ENCODE data around the gene ANKS3.
A peak's percentile ranks its signal among the peaks of the same experiment; 100 is the strongest.

The ANKS3 gene, protein sequence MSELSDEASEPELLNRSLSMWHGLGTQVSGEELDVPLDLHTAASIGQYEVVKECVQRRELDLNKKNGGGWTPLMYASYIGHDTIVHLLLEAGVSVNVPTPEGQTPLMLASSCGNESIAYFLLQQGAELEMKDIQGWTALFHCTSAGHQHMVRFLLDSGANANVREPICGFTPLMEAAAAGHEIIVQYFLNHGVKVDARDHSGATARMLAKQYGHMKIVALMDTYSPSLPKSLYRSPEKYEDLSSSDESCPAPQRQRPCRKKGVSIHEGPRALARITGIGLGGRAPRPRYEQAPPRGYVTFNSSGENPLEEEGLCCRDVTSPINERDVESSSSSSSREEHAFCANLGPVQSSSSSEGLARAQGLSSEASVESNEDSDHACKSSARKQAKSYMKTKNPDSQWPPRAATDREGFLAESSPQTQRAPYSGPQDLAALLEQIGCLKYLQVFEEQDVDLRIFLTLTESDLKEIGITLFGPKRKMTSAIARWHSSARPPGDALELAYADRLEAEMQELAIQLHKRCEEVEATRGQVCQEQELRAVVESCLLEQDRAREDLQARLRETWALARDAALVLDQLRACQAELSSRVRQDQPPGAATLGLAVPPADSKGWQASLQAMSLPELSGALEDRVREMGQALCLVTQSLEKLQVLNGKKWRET

DNA sequence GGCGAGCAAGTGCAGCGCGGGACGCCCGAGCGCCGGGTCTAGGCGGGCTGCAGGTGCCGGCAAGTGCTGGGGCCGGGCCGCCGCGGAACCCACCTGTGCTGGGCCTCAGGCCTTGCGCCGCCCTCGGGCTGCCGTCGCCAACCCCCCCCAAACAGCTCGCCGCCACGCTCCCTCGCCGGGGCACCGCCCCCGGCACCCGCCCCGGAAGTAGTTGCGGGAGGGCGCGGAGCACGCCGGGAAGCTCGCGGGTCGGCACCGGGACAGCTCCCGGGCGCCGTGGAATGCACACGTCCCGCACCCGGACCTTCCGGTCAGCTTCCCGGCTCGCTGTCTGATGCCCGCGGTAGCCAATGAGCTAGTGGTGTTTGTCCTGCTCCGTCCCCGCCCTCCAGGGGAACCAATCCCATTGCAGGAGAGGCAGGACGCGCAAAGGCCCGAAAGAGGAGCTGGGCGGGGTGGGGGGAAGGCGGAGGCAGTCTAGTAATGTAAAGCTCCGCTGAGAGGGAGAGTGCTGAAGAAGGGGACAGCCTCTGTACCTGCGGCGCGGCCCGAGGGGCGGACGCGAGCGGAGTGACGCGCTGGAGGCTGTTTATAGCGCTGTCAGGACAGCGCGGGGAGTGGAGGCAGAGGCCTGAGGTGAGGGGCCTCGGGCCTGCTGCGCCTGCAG is at the start of gene ANKS3, which contains the start of gene DNAAF8:
Gene ANKS3 (minus strand): TSS at position 209 of the 667 bp plus-strand sequence. CDS start 4,122 bp downstream, outside the sequence.
Gene DNAAF8 (plus strand): TSS at position 475 of the 667 bp plus-strand sequence. CDS start 1,978 bp downstream, outside the sequence.
- Mint-ChIP-seq H3K4me3 (peak within 1 kb of the TSS; percentile 92), H3K4me1 (peaks cover 19% of the 10 kb centered on the region), H3K27ac (ENCODE audit: low read depth) (peak within 1 kb of the TSS; percentile 63), H3K9me3 (no peaks in the 10 kb centered on the region), H3K36me3 (ENCODE audit: insufficient read depth) (peaks cover 9% of the 10 kb centered on the region), H3K27me3 (no peaks in the 10 kb centered on the region)
- DNase-seq (ENCODE audit: low spot score in 2 of 2): peak; percentile 60 to 63
- ATAC-seq (replicated peaks; ENCODE audit: extremely low read depth, poor library complexity, severe bottlenecking): peak; percentile 80

DNA sequence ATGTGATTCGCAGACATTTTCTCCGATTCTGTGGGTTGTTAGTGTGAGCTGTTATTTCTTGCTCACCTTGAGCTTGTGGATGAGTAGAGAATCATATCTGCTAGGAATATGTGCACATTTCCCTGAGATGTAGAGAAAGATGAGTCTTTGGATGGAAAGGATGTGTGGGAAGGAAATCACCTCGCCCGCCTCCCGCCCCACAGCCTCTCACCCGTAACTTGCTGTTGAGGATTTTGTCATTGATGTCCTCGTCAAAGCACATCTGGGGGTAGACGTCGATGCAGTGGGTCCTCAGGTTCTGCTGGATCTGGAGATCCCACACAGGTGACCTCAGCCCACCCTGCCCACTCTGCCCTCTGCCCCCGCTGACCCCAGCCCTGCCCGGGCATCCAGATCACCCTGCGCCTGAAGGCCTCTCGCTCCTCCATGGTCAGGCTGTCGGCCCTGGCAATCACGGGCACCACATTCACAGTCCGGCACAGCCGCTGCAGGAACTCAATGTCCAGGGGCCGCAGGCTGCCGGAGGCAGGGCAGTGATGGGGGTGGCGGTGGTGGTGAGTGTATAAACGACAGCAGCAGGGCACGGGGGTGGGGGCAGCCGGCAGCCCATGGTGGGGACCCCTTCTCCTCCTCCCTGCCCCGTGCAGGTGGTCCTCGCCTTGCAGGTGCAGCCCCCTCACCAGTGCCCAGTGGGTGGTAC is 49.3 kb upstream of the ANKS3 start:
- DNase-seq (ENCODE audit: low spot score in 2 of 2) (no peak), ATAC-seq (replicated peaks; ENCODE audit: extremely low read depth, poor library complexity, severe bottlenecking) (no peak)
- Mint-ChIP-seq H3K4me1 (no peaks in the 10 kb centered on the region), H3K27ac (ENCODE audit: low read depth) (no peak overlapping the region), H3K4me3 (no peak overlapping the region), H3K27me3 (no peaks in the 10 kb centered on the region), H3K36me3 (ENCODE audit: insufficient read depth) (no peaks in the 10 kb centered on the region), H3K9me3 (no peaks in the 10 kb centered on the region)

- Mint-ChIP-seq H3K4me1 (no peaks in the 10 kb centered on the region), H3K9me3 (no peaks in the 10 kb centered on the region), H3K4me3 (no peak overlapping the region), H3K27ac (ENCODE audit: low read depth) (no peak overlapping the region), H3K36me3 (ENCODE audit: insufficient read depth) (no peaks in the 10 kb centered on the region), H3K27me3 (no peaks in the 10 kb centered on the region)
- DNase-seq (ENCODE audit: low spot score in 2 of 2) (no peak), ATAC-seq (replicated peaks; ENCODE audit: extremely low read depth, poor library complexity, severe bottlenecking) (no peak)
Measured at GRCh38 chr16:4780235-4780634, 46.2 kb upstream of the ANKS3 start.

DNA sequence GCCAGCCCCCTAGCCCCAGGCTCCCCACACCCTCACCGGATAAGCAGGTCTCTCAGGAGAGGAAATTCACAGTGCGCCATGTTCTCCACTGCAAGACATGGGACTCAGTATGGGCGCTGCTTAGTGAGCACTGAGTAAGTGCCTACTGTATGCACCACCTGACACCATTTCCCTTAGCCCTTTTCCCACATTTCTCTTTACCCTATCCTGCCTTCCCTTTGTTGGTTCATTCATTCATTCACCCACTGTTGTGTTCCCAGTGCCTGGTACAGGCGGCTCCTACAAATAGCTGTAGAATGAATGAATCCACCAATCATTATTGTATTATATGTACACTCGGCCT is 44.0 kb upstream of the ANKS3 start:
- no peaks in the 10 kb centered on the region for H3K9me3 Mint-ChIP-seq
- no peaks in the 10 kb centered on the region for H3K36me3 Mint-ChIP-seq (ENCODE audit: insufficient read depth)
- no peaks in the 10 kb centered on the region for H3K27me3 Mint-ChIP-seq
- ATAC-seq (replicated peaks; ENCODE audit: extremely low read depth, poor library complexity, severe bottlenecking) (no peak), DNase-seq (ENCODE audit: low spot score in 2 of 2) (no peak)
- H3K4me3 Mint-ChIP-seq: no peak overlapping the region
- no peak overlapping the region for H3K27ac Mint-ChIP-seq (ENCODE audit: low read depth)
- H3K4me1 Mint-ChIP-seq: no peaks in the 10 kb centered on the region

GRCh38 chr16:4777339-4778049 is 43.4 kb upstream of the ANKS3 start:
- ATAC-seq (replicated peaks; ENCODE audit: extremely low read depth, poor library complexity, severe bottlenecking) (no peak), DNase-seq (ENCODE audit: low spot score in 2 of 2) (no peak)
- Mint-ChIP-seq H3K4me1 (no peaks in the 10 kb centered on the region), H3K9me3 (no peaks in the 10 kb centered on the region), H3K27ac (ENCODE audit: low read depth) (no peak overlapping the region), H3K4me3 (no peak overlapping the region), H3K27me3 (no peaks in the 10 kb centered on the region), H3K36me3 (ENCODE audit: insufficient read depth) (no peaks in the 10 kb centered on the region)

GRCh38 chr16:4776141-4776705 is 42.2 kb upstream of the ANKS3 start:
- H3K27ac Mint-ChIP-seq (ENCODE audit: low read depth): peak overlapping the region; percentile 74

GRCh38 chr16:4775005-4775404 is 40.9 kb upstream of the ANKS3 start:
- Mint-ChIP-seq H3K27me3 (no peaks in the 10 kb centered on the region), H3K36me3 (ENCODE audit: insufficient read depth) (no peaks in the 10 kb centered on the region), H3K9me3 (no peaks in the 10 kb centered on the region), H3K27ac (ENCODE audit: low read depth) (no peak overlapping the region), H3K4me1 (no peaks in the 10 kb centered on the region), H3K4me3 (no peak overlapping the region)
- no peak for ATAC-seq (replicated peaks; ENCODE audit: extremely low read depth, poor library complexity, severe bottlenecking)
- DNase-seq (ENCODE audit: low spot score in 2 of 2): no peak

More at GRCh38 chr16:4776141-4776705, 42.2 kb upstream of the ANKS3 start:
- no peaks in the 10 kb centered on the region for H3K4me1 Mint-ChIP-seq
- H3K9me3 Mint-ChIP-seq: no peaks in the 10 kb centered on the region
- no peak overlapping the region for H3K4me3 Mint-ChIP-seq
- ATAC-seq (replicated peaks; ENCODE audit: extremely low read depth, poor library complexity, severe bottlenecking) (no peak), DNase-seq (ENCODE audit: low spot score in 2 of 2) (no peak)
- no peaks in the 10 kb centered on the region for H3K36me3 Mint-ChIP-seq (ENCODE audit: insufficient read depth)
- no peaks in the 10 kb centered on the region for H3K27me3 Mint-ChIP-seq

DNA sequence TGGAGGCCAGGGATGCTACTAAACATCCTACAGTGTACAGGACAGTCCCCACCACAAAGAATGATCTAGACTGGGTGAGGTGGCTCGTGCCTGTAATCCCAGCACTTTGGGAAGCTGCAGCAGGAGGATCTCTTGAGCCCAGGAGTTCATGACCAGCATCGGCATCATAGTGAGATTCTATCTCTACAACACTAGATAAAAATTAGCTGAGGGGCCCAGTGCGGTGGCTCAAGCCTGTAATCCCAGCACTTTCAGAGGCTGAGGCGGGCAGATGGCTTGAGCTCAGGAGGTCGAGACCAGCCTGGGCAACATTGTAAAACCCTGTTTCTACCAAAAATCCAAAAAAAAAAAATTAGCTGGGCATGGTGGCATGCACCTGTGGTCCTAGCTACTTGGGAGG is 38.3 kb upstream of the ANKS3 start:
- Mint-ChIP-seq H3K27ac (ENCODE audit: low read depth) (no peak overlapping the region), H3K4me3 (no peak overlapping the region), H3K27me3 (no peaks in the 10 kb centered on the region), H3K9me3 (no peaks in the 10 kb centered on the region), H3K4me1 (peaks cover 14% of the 10 kb centered on the region), H3K36me3 (ENCODE audit: insufficient read depth) (no peaks in the 10 kb centered on the region)
- DNase-seq (ENCODE audit: low spot score in 2 of 2): no peak
- ATAC-seq (replicated peaks; ENCODE audit: extremely low read depth, poor library complexity, severe bottlenecking): no peak

DNA sequence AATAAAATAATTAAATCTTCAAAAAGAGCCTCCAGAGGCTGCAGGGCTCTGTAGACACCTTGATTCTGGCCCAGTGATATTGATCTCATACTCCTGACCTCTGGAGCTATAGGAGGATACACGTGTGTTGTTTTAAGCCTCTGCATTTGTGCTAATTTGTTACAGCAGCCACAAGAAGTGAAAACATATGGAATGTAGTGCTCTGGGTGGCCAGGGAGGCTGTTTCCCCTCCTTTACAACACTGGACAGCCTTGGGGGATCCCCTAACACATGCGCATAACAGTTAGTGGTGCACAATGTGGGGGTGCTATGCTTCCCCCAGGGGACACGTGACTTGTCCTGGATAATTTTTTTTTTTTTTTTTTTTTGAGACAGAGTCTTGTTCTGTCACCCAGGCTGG is 37.6 kb upstream of the ANKS3 start:
- Mint-ChIP-seq H3K9me3 (no peaks in the 10 kb centered on the region), H3K4me3 (no peak overlapping the region), H3K4me1 (peaks cover 17% of the 10 kb centered on the region), H3K27me3 (no peaks in the 10 kb centered on the region), H3K27ac (ENCODE audit: low read depth) (no peak overlapping the region), H3K36me3 (ENCODE audit: insufficient read depth) (peaks cover 3% of the 10 kb centered on the region)
- no peak for ATAC-seq (replicated peaks; ENCODE audit: extremely low read depth, poor library complexity, severe bottlenecking)
- DNase-seq (ENCODE audit: low spot score in 2 of 2): no peak

DNA sequence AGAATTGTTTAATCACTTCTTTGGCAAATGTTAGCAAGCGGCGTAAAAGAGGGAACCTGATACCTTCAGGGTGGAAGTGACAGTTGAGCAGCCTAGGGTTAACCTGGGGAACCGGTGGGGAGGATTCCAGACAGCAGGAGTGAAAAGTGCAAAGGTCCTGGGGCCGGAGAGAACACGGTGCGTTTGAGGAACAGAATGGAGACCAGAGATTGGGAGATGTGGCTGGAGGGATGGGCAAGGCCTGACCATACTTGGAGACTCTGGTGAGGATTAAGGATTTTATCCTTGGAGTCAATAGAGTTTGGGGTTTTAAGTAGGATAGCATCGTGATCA is 35.2 kb upstream of the ANKS3 start:
- H3K27me3 Mint-ChIP-seq: no peaks in the 10 kb centered on the region
- no peaks in the 10 kb centered on the region for H3K9me3 Mint-ChIP-seq
- DNase-seq (ENCODE audit: low spot score in 2 of 2) (no peak), ATAC-seq (replicated peaks; ENCODE audit: extremely low read depth, poor library complexity, severe bottlenecking) (no peak)
- peaks cover 25% of the 10 kb centered on the region for H3K4me1 Mint-ChIP-seq
- H3K27ac Mint-ChIP-seq (ENCODE audit: low read depth): peak overlapping the region; percentile 5
- H3K36me3 Mint-ChIP-seq (ENCODE audit: insufficient read depth): peaks cover 11% of the 10 kb centered on the region
- peak overlapping the region; percentile 89 for H3K4me3 Mint-ChIP-seq

- no peaks in the 10 kb centered on the region for H3K27me3 Mint-ChIP-seq
Measured at GRCh38 chr16:4768549-4769305, 34.7 kb upstream of the ANKS3 start.

More at GRCh38 chr16:4768549-4769305, 34.7 kb upstream of the ANKS3 start:
- Mint-ChIP-seq H3K4me3 (peak overlapping the region; percentile 89), H3K9me3 (no peaks in the 10 kb centered on the region), H3K27ac (ENCODE audit: low read depth) (peak overlapping the region; percentile 5), H3K36me3 (ENCODE audit: insufficient read depth) (peaks cover 15% of the 10 kb centered on the region), H3K4me1 (peaks cover 25% of the 10 kb centered on the region)
- DNase-seq (ENCODE audit: low spot score in 2 of 2) (peak; percentile 48 to 67), ATAC-seq (replicated peaks; ENCODE audit: extremely low read depth, poor library complexity, severe bottlenecking) (peak; percentile 41)
